Neural cell (in vitro differentiated cells): ENCODE measurements around the gene NELFE. TPM values are rescaled to one million over a fixed set of nuclear protein-coding genes. Genes with fewer than 3 reads are reported as not detected.
"Not testable (repeated sequence)": the region's sequence is repeated elsewhere in the genome, so short reads cannot be mapped to it uniquely, and the experiment has no call there.

ENCODE experiments used
- H2AFZ ChIP-seq: fragments of 200-600, 300-800 bp; sonication (generic), shearing (Covaris generic); 2 replicates; pipeline ENCODE4 v1.6.0; 2014; ENCODE audit warnings: low read depth, mild to moderate bottlenecking, antibody characterized with exemption, low read length, moderate library complexity
- H3F3A ChIP-seq: fragments of 200-600 bp; shearing (Covaris generic); 2 replicates; pipeline ENCODE4 v1.6.1; 2016; ENCODE audit warnings: mild to moderate bottlenecking, moderate library complexity, mixed read lengths, antibody characterized with exemption, low read length; ENCODE audit not compliant: insufficient read depth, poor library complexity, severe bottlenecking
- H3K27ac ChIP-seq: fragments of 200-600, 300-800 bp; sonication (generic), shearing (Covaris generic); 2 replicates; pipeline ENCODE4 v1.5.1; 2014; ENCODE audit warnings: mild to moderate bottlenecking, low read length, moderate library complexity
- H3K27me3 ChIP-seq: fragments of 300-800, 200-600 bp; sonication (generic), shearing (Covaris generic); 2 replicates; pipeline ENCODE4 v1.6.0; 2014; ENCODE audit warnings: mild to moderate bottlenecking, low read depth, low read length, moderate library complexity; ENCODE audit not compliant: insufficient read depth
- H3K36me3 ChIP-seq: fragments of 300-800, 200-600 bp; sonication (generic), shearing (Covaris generic); 2 replicates; pipeline ENCODE4 v1.5.1; 2014; ENCODE audit warnings: mild to moderate bottlenecking, antibody characterized with exemption, low read length, moderate library complexity; ENCODE audit not compliant: insufficient read depth
- H3K4me2 ChIP-seq: fragments of 300-800, 200-600 bp; sonication (generic), shearing (Covaris generic); 2 replicates; pipeline ENCODE4 v1.6.0; 2014; ENCODE audit warnings: mild to moderate bottlenecking, low read length
- H3K4me3 ChIP-seq: fragments of 300-800, 200-600 bp; sonication (generic), shearing (Covaris generic); 2 replicates; pipeline ENCODE4 v1.5.1; 2014; ENCODE audit warnings: mild to moderate bottlenecking, low read length, moderate library complexity
- H3K79me2 ChIP-seq: fragments of 200-600 bp; shearing (Covaris generic); replicated peaks from 2 replicates; pipeline ENCODE4 v1.6.0; 2014; ENCODE audit warnings: mild to moderate bottlenecking, low read length, moderate library complexity; ENCODE audit not compliant: insufficient read depth
- H3K9ac ChIP-seq: fragments of 300-800, 200-600 bp; sonication (generic), shearing (Covaris generic); 2 replicates; pipeline ENCODE4 v1.6.1; 2016; ENCODE audit warnings: mild to moderate bottlenecking, low read length, mixed read lengths
- H3K9me2 ChIP-seq: fragments of 200-600 bp; shearing (Covaris generic); 2 replicates; pipeline ENCODE4 v1.6.1; 2016; ENCODE audit warnings: mild to moderate bottlenecking, low read length, mixed read lengths; ENCODE audit not compliant: insufficient read depth
- H3K9me3 ChIP-seq: fragments of 200-600, 300-800 bp; sonication (generic), shearing (Covaris generic); 2 replicates; pipeline ENCODE4 v1.6.1; 2016; ENCODE audit warnings: mild to moderate bottlenecking, mixed run types, low read length, moderate library complexity, mixed read lengths
- H4K20me1 ChIP-seq: fragments of 200-600 bp; shearing (Covaris generic); 2 replicates; pipeline ENCODE4 v1.6.1; 2016; ENCODE audit warnings: mild to moderate bottlenecking, mixed run types; ENCODE audit not compliant: insufficient read depth
- EZH2 ChIP-seq: fragments of 200-600, 300-800 bp; shearing (Covaris generic), sonication (generic); IDR thresholded peaks from 2 replicates; pipeline ENCODE4 v1.6.1; 2014; ENCODE audit warnings: antibody characterized with exemption, low read length, borderline replicate concordance, mild to moderate bottlenecking; ENCODE audit not compliant: insufficient read depth, poor library complexity, severe bottlenecking
- SMC3 ChIP-seq: fragments of 450-650 bp; conservative IDR thresholded peaks from 2 replicates; pipeline ENCODE4 v1.6.1; 2014; ENCODE audit warnings: antibody characterized with exemption, mild to moderate bottlenecking, moderate library complexity; ENCODE audit not compliant: poor library complexity
- polyA plus RNA-seq: library from polyadenylated mRNA; depleted of rRNA; stranded (reverse); fragments of >200 nt; gene quantifications from 2 replicates; pipeline ENCODE4 v1.2.3, GENCODE V29; 2014

Gene NELFE
- polyA plus RNA-seq, 1 donor from 2014 or later: 103 TPM

GRCh38 chr6:31981744-31982143, 23.0 kb upstream of the NELFE start, which contains the start of gene C4A:
Gene C4A (plus strand): TSS chr6:31982057. CDS start chr6:31982108, 51 bp downstream.
- H3K27ac ChIP-seq, H2AFZ ChIP-seq, H3F3A ChIP-seq, H3K27me3 ChIP-seq, H3K36me3 ChIP-seq, H3K79me2 ChIP-seq, H3K9me3 ChIP-seq, H3K9ac ChIP-seq, H4K20me1 ChIP-seq, H3K4me2 ChIP-seq, H3K9me2 ChIP-seq, H3K4me3 ChIP-seq: not testable (repeated sequence)

- H3K9ac ChIP-seq, H3K79me2 ChIP-seq, H2AFZ ChIP-seq, H3K4me3 ChIP-seq, H3K9me2 ChIP-seq, H3K4me2 ChIP-seq, H4K20me1 ChIP-seq, H3K36me3 ChIP-seq, H3F3A ChIP-seq, H3K27me3 ChIP-seq, H3K9me3 ChIP-seq, H3K27ac ChIP-seq: not testable (repeated sequence)
Observed at GRCh38 chr6:31980998-31981397, 22.2 kb upstream of the NELFE start.

- H3K27me3 ChIP-seq, H3K4me3 ChIP-seq, H3K36me3 ChIP-seq, H3F3A ChIP-seq, H3K27ac ChIP-seq, H2AFZ ChIP-seq, H3K9me3 ChIP-seq, H3K9ac ChIP-seq, H4K20me1 ChIP-seq, H3K4me2 ChIP-seq, H3K9me2 ChIP-seq, H3K79me2 ChIP-seq: not testable (repeated sequence)
Observed at GRCh38 chr6:31980195-31980876, 21.6 kb upstream of the NELFE start.

GRCh38 chr6:31979238-31979898, 20.6 kb upstream of the NELFE start:
- Histone ChIP-seq H2AFZ (no peak overlapping the region), H3K36me3 (no peaks in the 10 kb centered on the region), H3K27ac (no peak overlapping the region), H3F3A (no peaks in the 10 kb centered on the region), H3K4me3 (no peak overlapping the region), H3K9me2 (no peaks in the 10 kb centered on the region), H3K4me2 (no peak overlapping the region), H3K9me3 (no peaks in the 10 kb centered on the region), H3K79me2 (no peaks in the 10 kb centered on the region), H3K9ac (no peak overlapping the region), H3K27me3 (no peaks in the 10 kb centered on the region), H4K20me1 (no peaks in the 10 kb centered on the region)
- no peak for TF ChIP-seq SMC3

- Histone ChIP-seq H3K4me2 (no peak overlapping the region), H3K36me3 (no peaks in the 10 kb centered on the region), H3K27me3 (no peaks in the 10 kb centered on the region), H3K27ac (no peak overlapping the region), H3K9me3 (no peaks in the 10 kb centered on the region), H3K79me2 (peaks cover 5% of the 10 kb centered on the region), H4K20me1 (no peaks in the 10 kb centered on the region), H3K9me2 (no peaks in the 10 kb centered on the region), H2AFZ (no peak overlapping the region), H3K4me3 (no peak overlapping the region), H3F3A (no peaks in the 10 kb centered on the region), H3K9ac (no peak overlapping the region)
- TF ChIP-seq EZH2: no peak
Observed at GRCh38 chr6:31978831-31979230, 20.1 kb upstream of the NELFE start.
